Fibroblast of lung (primary cell): ENCODE results near the gene PLCL1. TPM values are rescaled to one million over a fixed set of nuclear protein-coding genes. Genes with fewer than 3 reads are reported as not detected.

ENCODE experiments used
- DNase-seq, 2 donors: peaks; one replicate each; pipeline versions ENCODE4 v3.0.0 to v3.0.0-alpha.2; 2010; ENCODE audit warnings: low read depth in 2 of 2
- H2AFZ ChIP-seq: 2 replicates; pipeline ENCODE4 v1.5.1; 2012; ENCODE audit warnings: low read length, control low read depth, inconsistent platforms
- H3K27ac ChIP-seq: 2 replicates; pipeline ENCODE4 v1.5.1; 2011; ENCODE audit warnings: low read length, control low read depth; ENCODE audit not compliant: insufficient read depth
- H3K27me3 ChIP-seq: 2 replicates; pipeline ENCODE4 v1.5.1; 2011; ENCODE audit warnings: mild to moderate bottlenecking, low read length; ENCODE audit not compliant: control insufficient read depth, insufficient read depth
- H3K36me3 ChIP-seq: 2 replicates; pipeline ENCODE4 v1.5.1; 2011; ENCODE audit warnings: low read length; ENCODE audit not compliant: control insufficient read depth, insufficient read depth
- H3K4me1 ChIP-seq: 2 replicates; pipeline ENCODE4 v1.5.1; 2011; ENCODE audit warnings: low read length; ENCODE audit not compliant: control insufficient read depth, insufficient read depth; ENCODE audit errors: extremely low read depth
- H3K4me2 ChIP-seq: 2 replicates; pipeline ENCODE4 v1.5.1; 2011; ENCODE audit warnings: low read length, control low read depth; ENCODE audit not compliant: insufficient read depth; ENCODE audit errors: extremely low read depth
- H3K4me3 ChIP-seq, 4 experiments: fragments of 200-600 bp in 1 of 4; sonication (generic) in 1 of 4; replicated peaks in 1 of 4; 2 replicates each; pipeline ENCODE4 v1.5.1; 2011 to 2016; ENCODE audit warnings: low read length in 4 of 4, low read depth in 3 of 4, mild to moderate bottlenecking in 3 of 4, control low read depth in 2 of 4, inconsistent platforms in 1 of 4, mixed read lengths in 1 of 4; ENCODE audit not compliant: insufficient read depth in 1 of 4; ENCODE audit errors: control extremely low read depth in 1 of 4
- H3K79me2 ChIP-seq: 2 replicates; pipeline ENCODE4 v1.5.1; 2012; ENCODE audit warnings: mild to moderate bottlenecking, low read length, inconsistent platforms; ENCODE audit not compliant: control insufficient read depth, insufficient read depth
- H3K9ac ChIP-seq: 2 replicates; pipeline ENCODE4 v1.5.1; 2011; ENCODE audit warnings: mild to moderate bottlenecking, low read length, control low read depth; ENCODE audit not compliant: insufficient read depth
- H3K9me3 ChIP-seq: 2 replicates; pipeline ENCODE4 v1.5.1; 2012; ENCODE audit warnings: low read depth, low read length; ENCODE audit not compliant: control insufficient read depth, insufficient read depth
- H4K20me1 ChIP-seq: 2 replicates; pipeline ENCODE4 v1.5.1; 2011; ENCODE audit warnings: low read length; ENCODE audit not compliant: control insufficient read depth, insufficient read depth; ENCODE audit errors: extremely low read depth
- CTCF ChIP-seq, 2 donors: IDR thresholded peaks in 1 of 2; conservative IDR thresholded peaks in 1 of 2; 1 replicate in 1 of 2; 2 replicates in 1 of 2; pipeline ENCODE4 v1.5.1; 2011 to 2012; ENCODE audit warnings: low read length in 2 of 2, control low read depth in 1 of 2, inconsistent platforms in 1 of 2, low read depth in 1 of 2, mild to moderate bottlenecking in 1 of 2
- EZH2 ChIP-seq: IDR thresholded peaks from 2 replicates; pipeline ENCODE4 v1.5.1; 2012; ENCODE audit warnings: low read length, control low read depth, mild to moderate bottlenecking; ENCODE audit errors: missing control alignments
- polyA plus RNA-seq, 2 donors: library from polyadenylated mRNA; depleted of rRNA in 1 of 2; stranded (reverse) in 1 of 2; unstranded in 1 of 2; fragments of >200 nt; gene quantifications; 2 replicates each; pipeline ENCODE4 v1.2.1, GENCODE V29; 2011 to 2012; ENCODE audit warnings: missing spikeins in 1 of 2
- total RNA-seq: library from RNA; depleted of rRNA; stranded (reverse); fragments of >200 nt; gene quantifications from 2 replicates; pipeline ENCODE4 v1.2.1, GENCODE V29; 2014

Gene PLCL1
- total and polyA plus RNA-seq, 2 donors (not counting 1 experiment from before 2014, with no cell fraction given), result 0.48 to 0.83 TPM

- DNase-seq, result no peak
- no peaks in the 10 kb centered on the region for H3K79me2 ChIP-seq
- no peak overlapping the region for H3K4me3 ChIP-seq
- no peaks in the 10 kb centered on the region for H3K27me3 ChIP-seq
- no peak overlapping the region for H3K4me2 ChIP-seq
- H3K9me3 ChIP-seq, result no peaks in the 10 kb centered on the region
- H3K4me1 ChIP-seq, result no peaks in the 10 kb centered on the region
- no peaks in the 10 kb centered on the region for H3K36me3 ChIP-seq
- no peak overlapping the region for H2AFZ ChIP-seq
- no peak overlapping the region for H3K27ac ChIP-seq
- no peaks in the 10 kb centered on the region for H4K20me1 ChIP-seq
- no peak overlapping the region for H3K9ac ChIP-seq
- TF ChIP-seq CTCF (conservative IDR thresholded peaks at IDR 0.05 in 1 of 2, IDR thresholded peaks at IDR 0.05 in 1 of 2; ENCODE audit: low read depth in 1 of 2, low read length in 2 of 2) (no peak), EZH2 (no peak)
Measured at GRCh38 chr2:197978971-197979370, 174.6 kb downstream of the PLCL1 start.

GRCh38 chr2:197982565-197982964 is 178.2 kb downstream of the PLCL1 start:
- H3K27ac ChIP-seq, result no peak overlapping the region
- H3K79me2 ChIP-seq, result no peaks in the 10 kb centered on the region
- no peaks in the 10 kb centered on the region for H3K9me3 ChIP-seq
- no peak for DNase-seq
- no peak overlapping the region for H2AFZ ChIP-seq
- TF ChIP-seq CTCF (conservative IDR thresholded peaks at IDR 0.05 in 1 of 2, IDR thresholded peaks at IDR 0.05 in 1 of 2; ENCODE audit: low read depth in 1 of 2, low read length in 2 of 2), result no peak
- no peak for TF ChIP-seq EZH2
- no peaks in the 10 kb centered on the region for H3K27me3 ChIP-seq
- no peaks in the 10 kb centered on the region for H4K20me1 ChIP-seq
- H3K4me3 ChIP-seq, result no peak overlapping the region
- no peak overlapping the region for H3K9ac ChIP-seq
- H3K4me2 ChIP-seq, result no peak overlapping the region
- no peaks in the 10 kb centered on the region for H3K4me1 ChIP-seq
- H3K36me3 ChIP-seq, result no peaks in the 10 kb centered on the region

GRCh38 chr2:197985029-197985638 is 180.7 kb downstream of the PLCL1 start:
- H3K4me2 ChIP-seq, result no peak overlapping the region
- no peaks in the 10 kb centered on the region for H3K27me3 ChIP-seq
- no peak for DNase-seq
- no peak overlapping the region for H3K9ac ChIP-seq
- no peak overlapping the region for H3K27ac ChIP-seq
- no peak for TF ChIP-seq EZH2
- no peak for TF ChIP-seq CTCF (conservative IDR thresholded peaks at IDR 0.05 in 1 of 2, IDR thresholded peaks at IDR 0.05 in 1 of 2; ENCODE audit: low read depth in 1 of 2, low read length in 2 of 2)
- no peaks in the 10 kb centered on the region for H3K4me1 ChIP-seq
- no peaks in the 10 kb centered on the region for H3K36me3 ChIP-seq
- H3K9me3 ChIP-seq, result no peaks in the 10 kb centered on the region
- no peak overlapping the region for H2AFZ ChIP-seq
- H3K4me3 ChIP-seq, result no peak overlapping the region
- H4K20me1 ChIP-seq, result no peaks in the 10 kb centered on the region
- H3K79me2 ChIP-seq, result no peaks in the 10 kb centered on the region
